Epithelial cell of esophagus (primary cell): ENCODE measurements around the gene IQCE.

Experiments
- DNase-seq: peaks from one replicate; pipeline ENCODE4 v3.0.0; 2010; ENCODE audit warnings: low read depth
- H3K4me3 ChIP-seq: 2 replicates; pipeline ENCODE4 v1.5.1; 2011; ENCODE audit warnings: mild to moderate bottlenecking, low read length, control low read depth
- CTCF ChIP-seq: IDR thresholded peaks from 2 replicates; pipeline ENCODE4 v1.5.1; 2011; ENCODE audit warnings: low read depth, mild to moderate bottlenecking, low read length, control low read depth, inconsistent platforms; ENCODE audit not compliant: insufficient read depth; ENCODE audit errors: missing control alignments

The IQCE gene

GRCh38 chr7:2644220-2644561 is 85.4 kb downstream of the IQCE start:
- H3K4me3 ChIP-seq = no peak overlapping the region
- no peak for DNase-seq
- TF ChIP-seq CTCF = no peak

- TF ChIP-seq CTCF = no peak
- no peak for DNase-seq
- H3K4me3 ChIP-seq = no peak overlapping the region
These were observed 85.9 kb downstream of the IQCE start for GRCh38 chr7:2644562-2645273.

GRCh38 chr7:2645274-2645868 is 86.6 kb downstream of the IQCE start:
- DNase-seq = no peak
- H3K4me3 ChIP-seq = no peak overlapping the region
- no peak for TF ChIP-seq CTCF

GRCh38 chr7:2646336-2646679 is 87.5 kb downstream of the IQCE start:
- DNase-seq = no peak
- no peak overlapping the region for H3K4me3 ChIP-seq
- no peak for TF ChIP-seq CTCF

GRCh38 chr7:2646680-2647571 is 88.1 kb downstream of the IQCE start:
- peak; percentile 86 for DNase-seq
- no peak overlapping the region for H3K4me3 ChIP-seq
- TF ChIP-seq CTCF = no peak

- no peak for TF ChIP-seq CTCF
- no peak for DNase-seq
These were observed 88.9 kb downstream of the IQCE start for GRCh38 chr7:2647594-2648172.

More at GRCh38 chr7:2647594-2648172, 88.9 kb downstream of the IQCE start:
- H3K4me3 ChIP-seq = no peak overlapping the region
